H7 (cell line): Measurements from ENCODE around the gene COMP. TPM values are rescaled to one million over a fixed set of nuclear protein-coding genes. Genes with fewer than 3 reads are reported as not detected.
"Not testable (repeated sequence)": the region's sequence is repeated elsewhere in the genome, so short reads cannot be mapped to it uniquely, and the experiment has no call there.

Source experiments
- DNase-seq: peaks from one replicate; pipeline ENCODE4 v3.0.0; 2012
- H3K27me3 ChIP-seq: 2 replicates; pipeline ENCODE4 v1.6.0; 2011; ENCODE audit warnings: mild to moderate bottlenecking, low read length; ENCODE audit not compliant: control insufficient read depth, insufficient read depth
- H3K36me3 ChIP-seq: replicated peaks from 2 replicates; pipeline ENCODE4 v1.5.1; 2011; ENCODE audit warnings: low read length; ENCODE audit not compliant: control insufficient read depth, insufficient read depth
- H3K4me3 ChIP-seq: 2 replicates; pipeline ENCODE4 v1.5.1; 2011; ENCODE audit warnings: low read depth, mild to moderate bottlenecking, control low read depth, low read length, moderate library complexity; ENCODE audit not compliant: insufficient read depth
- total RNA-seq: library from RNA; depleted of rRNA; stranded (reverse); fragments of >200 nt; shearing (Covaris generic); gene quantifications from 2 replicates; pipeline ENCODE4 v1.2.3, GENCODE V29; 2014

COMP gene
- total RNA-seq, 1 experiment from 2014 or later = not detected

- no peak for DNase-seq
- no peak overlapping the region for H3K4me3 ChIP-seq
- no peaks in the 10 kb centered on the region for H3K36me3 ChIP-seq
- no peaks in the 10 kb centered on the region for H3K27me3 ChIP-seq
Observed at GRCh38 chr19:18815673-18816072, 24.6 kb upstream of the COMP start.

DNA sequence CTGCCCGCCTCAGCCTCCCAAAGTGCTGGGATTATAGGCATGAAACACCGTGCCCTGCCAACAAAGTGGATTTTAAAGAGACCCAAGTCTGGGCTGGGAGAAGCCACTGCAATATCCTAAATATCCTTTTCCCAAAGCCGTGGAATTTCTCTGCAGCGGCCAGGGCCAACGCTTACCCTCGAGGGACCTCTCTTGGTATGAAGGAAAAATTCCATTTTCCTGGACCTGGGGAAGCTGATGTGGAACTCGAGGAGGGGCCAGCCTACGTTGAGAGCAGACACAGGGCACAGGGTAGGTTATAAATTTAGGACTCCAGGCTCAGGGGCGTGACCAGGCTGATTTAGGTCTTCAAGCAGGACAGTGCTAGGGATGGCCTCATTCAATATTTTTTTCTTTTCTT, 23.0 kb upstream of the COMP start:
- DNase-seq = no peak
- Histone ChIP-seq H3K36me3 (no peaks in the 10 kb centered on the region), H3K4me3 (no peak overlapping the region), H3K27me3 (peaks cover 1% of the 10 kb centered on the region; the same call in 1 of the 2 replicates)

DNA sequence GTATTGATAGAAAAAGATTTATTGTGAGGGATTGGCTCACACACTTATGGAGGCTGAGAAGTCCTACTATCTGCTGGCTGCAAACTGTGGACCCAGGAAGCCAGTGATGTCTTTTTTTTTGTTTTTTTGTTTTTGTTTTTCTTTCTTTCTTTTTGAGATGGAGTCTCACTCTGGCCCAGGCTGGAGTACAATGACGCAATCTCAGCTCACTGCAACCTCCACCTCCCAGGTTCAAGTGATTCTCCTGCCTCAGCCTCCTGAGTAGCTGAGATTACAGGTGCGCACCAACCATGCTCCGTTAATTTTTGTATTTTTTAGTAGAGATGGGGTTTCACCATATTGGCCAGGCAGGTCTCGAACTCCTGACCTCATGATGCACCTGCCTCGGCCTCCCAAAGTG, 20.5 kb upstream of the COMP start:
- not testable (repeated sequence) for DNase-seq, H3K27me3 ChIP-seq

GRCh38 chr19:18809149-18809868, 18.2 kb upstream of the COMP start:
- no peak overlapping the region for H3K4me3 ChIP-seq
- peaks cover 2% of the 10 kb centered on the region; the same call in 1 of the 2 replicates for H3K27me3 ChIP-seq
- DNase-seq = peak; percentile 9
- H3K36me3 ChIP-seq = no peaks in the 10 kb centered on the region

More for the DNA sequence above, 20.5 kb upstream of the COMP start:
- not testable (repeated sequence) for H3K4me3 ChIP-seq, H3K36me3 ChIP-seq

DNA sequence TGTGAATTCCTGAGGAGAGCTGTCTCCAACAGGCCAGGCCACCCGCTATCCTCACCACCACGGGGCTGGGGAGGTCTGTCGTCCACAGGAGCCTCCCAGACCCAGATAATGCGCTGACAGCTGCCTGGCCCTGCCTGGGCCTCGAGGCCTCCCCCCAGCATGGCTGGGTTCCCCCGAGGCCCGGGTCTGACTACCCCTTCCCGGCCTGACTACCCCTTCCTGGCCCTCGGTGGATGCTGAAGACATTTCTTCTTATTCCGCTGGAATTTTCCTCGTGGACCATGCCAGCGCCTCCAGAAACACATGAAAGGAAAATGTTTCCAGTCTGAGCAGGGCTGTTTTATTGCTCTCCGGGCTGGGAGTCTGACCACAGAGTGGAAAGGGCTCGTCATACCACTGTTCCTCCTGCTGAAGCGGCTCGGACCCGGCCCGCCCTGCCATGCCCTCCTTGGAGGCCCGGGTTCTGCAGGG, 16.8 kb upstream of the COMP start:
- H3K4me3 ChIP-seq = no peak overlapping the region
- H3K27me3 ChIP-seq = peaks cover 2% of the 10 kb centered on the region; the same call in 1 of the 2 replicates
- peak; percentile 27 for DNase-seq
- no peaks in the 10 kb centered on the region for H3K36me3 ChIP-seq

DNA sequence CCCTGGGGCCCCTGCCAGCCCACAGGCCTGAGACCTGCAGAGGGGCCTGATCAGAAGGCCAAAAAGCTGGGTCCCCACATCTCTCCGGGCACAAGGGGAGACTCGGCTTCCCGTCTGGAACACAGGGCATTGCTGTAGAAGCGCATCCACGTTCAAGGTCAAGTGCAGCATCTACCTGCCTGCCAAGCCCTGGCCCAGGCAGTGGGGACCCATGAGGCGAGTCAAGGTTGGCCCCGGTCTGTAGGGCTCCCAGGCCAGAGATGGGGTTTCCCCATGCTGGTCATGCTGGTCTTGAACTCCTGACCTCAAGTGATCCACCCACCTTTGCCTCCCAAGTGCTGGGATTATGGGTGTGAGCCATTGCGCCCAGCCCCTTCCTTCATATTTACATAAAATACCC, 13.5 kb upstream of the COMP start:
- no peak for DNase-seq
- H3K27me3 ChIP-seq = peaks cover 14% of the 10 kb centered on the region
- no peak overlapping the region for H3K4me3 ChIP-seq
- no peaks in the 10 kb centered on the region for H3K36me3 ChIP-seq

DNA sequence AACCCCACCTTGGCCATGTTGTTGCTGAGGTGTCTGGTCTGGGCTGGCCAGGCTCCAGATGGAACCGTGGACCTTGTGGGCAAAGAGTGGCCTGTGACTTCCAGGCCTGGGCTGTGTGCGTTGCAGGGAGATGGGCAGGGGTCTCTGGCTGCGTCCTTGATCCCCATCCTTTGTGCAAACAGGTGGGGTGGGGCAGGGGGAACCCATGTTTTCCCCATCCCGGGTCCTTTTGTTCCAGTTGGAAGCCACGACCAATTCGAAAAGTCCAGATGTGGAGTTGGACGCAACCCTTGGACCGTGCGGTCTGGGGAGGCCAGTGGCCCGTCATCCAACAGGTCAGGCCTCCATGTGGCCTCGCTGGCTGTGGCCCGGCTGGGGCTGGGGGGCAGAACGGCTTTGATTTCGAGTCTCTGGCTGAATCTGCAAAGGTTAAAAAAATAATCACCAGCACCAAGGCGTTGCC, 13.1 kb upstream of the COMP start:
- DNase-seq = peak; percentile 26
- H3K36me3 ChIP-seq = no peaks in the 10 kb centered on the region

GRCh38 chr19:18803550-18804138, 12.5 kb upstream of the COMP start:
- Histone ChIP-seq H3K27me3 (peaks cover 17% of the 10 kb centered on the region; the same call in 1 of the 2 replicates), H3K36me3 (no peaks in the 10 kb centered on the region), H3K4me3 (no peak overlapping the region)
- DNase-seq = no peak

More for the DNA sequence above, 13.1 kb upstream of the COMP start:
- H3K4me3 ChIP-seq = no peak overlapping the region
- H3K27me3 ChIP-seq = peaks cover 14% of the 10 kb centered on the region

DNA sequence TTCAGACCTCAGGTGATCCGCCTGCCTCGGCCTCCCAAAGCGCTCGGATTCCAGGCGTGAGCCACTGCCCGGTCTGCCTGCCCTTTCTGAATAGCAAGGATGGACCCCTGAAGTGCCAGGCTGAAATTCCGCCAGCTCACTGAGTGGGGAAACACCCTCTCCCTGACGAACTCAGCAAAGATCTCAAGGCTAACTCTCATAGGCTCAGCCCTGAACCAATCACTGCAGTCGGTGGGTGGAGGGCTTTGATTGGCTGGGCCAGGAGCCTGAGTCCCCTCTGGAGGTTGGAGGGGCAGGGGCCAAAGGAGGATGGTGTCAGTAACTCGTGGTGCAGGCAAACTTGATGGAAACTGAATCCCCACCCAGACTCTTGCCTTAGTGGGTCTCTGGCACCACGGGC, 11.2 kb upstream of the COMP start:
- Histone ChIP-seq H3K4me3 (no peak overlapping the region), H3K27me3 (peaks cover 21% of the 10 kb centered on the region; the same call in 1 of the 2 replicates), H3K36me3 (no peaks in the 10 kb centered on the region)
- DNase-seq = peak; percentile 94

DNA sequence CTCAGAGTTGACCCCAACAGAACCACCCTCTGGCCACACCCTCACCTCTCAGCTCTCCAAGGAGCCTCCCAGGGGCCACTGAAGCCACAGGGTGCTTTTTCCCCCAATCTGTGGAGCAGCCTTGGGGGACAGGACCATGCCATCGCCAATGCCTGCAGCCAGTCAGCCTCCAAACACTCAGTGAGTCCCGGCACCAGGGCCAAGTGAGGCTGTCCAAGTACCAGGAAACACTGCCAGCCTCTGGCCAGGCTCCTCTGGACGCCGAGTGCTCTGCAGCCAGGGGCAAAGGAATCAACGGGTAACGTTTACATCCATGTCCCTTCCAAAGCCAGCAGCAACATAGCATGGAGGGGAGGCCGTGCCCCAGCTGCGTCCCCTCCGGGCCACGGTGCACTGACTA, 9.5 kb upstream of the COMP start:
- Histone ChIP-seq H3K36me3 (no peaks in the 10 kb centered on the region), H3K4me3 (no peak overlapping the region), H3K27me3 (peaks cover 29% of the 10 kb centered on the region)
- peak; percentile 41 for DNase-seq

DNA sequence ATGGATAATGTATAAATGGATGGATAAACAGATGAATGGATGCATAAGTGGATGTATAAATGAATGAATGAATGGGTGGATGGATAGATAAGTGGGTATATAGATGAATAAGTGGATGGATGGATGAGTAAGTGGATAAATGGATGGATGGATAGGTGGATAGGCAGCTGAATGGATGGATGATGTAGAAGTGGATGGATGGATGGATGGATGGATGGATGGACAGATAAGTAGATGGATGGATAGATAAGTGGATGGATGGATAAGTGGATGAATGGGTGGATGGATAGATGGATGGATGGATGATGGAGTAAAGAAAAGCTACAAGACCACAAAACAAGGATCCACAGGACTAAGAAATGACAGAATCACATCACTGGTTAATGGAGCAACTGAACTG, 9.0 kb upstream of the COMP start:
- no peak for DNase-seq
- H3K4me3 ChIP-seq = no peak overlapping the region
- H3K27me3 ChIP-seq = peaks cover 29% of the 10 kb centered on the region
- H3K36me3 ChIP-seq = no peaks in the 10 kb centered on the region

GRCh38 chr19:18799389-18799970, 8.4 kb upstream of the COMP start:
- H3K4me3 ChIP-seq = no peak overlapping the region
- no peaks in the 10 kb centered on the region for H3K36me3 ChIP-seq
- H3K27me3 ChIP-seq = peaks cover 33% of the 10 kb centered on the region
- no peak for DNase-seq

DNA sequence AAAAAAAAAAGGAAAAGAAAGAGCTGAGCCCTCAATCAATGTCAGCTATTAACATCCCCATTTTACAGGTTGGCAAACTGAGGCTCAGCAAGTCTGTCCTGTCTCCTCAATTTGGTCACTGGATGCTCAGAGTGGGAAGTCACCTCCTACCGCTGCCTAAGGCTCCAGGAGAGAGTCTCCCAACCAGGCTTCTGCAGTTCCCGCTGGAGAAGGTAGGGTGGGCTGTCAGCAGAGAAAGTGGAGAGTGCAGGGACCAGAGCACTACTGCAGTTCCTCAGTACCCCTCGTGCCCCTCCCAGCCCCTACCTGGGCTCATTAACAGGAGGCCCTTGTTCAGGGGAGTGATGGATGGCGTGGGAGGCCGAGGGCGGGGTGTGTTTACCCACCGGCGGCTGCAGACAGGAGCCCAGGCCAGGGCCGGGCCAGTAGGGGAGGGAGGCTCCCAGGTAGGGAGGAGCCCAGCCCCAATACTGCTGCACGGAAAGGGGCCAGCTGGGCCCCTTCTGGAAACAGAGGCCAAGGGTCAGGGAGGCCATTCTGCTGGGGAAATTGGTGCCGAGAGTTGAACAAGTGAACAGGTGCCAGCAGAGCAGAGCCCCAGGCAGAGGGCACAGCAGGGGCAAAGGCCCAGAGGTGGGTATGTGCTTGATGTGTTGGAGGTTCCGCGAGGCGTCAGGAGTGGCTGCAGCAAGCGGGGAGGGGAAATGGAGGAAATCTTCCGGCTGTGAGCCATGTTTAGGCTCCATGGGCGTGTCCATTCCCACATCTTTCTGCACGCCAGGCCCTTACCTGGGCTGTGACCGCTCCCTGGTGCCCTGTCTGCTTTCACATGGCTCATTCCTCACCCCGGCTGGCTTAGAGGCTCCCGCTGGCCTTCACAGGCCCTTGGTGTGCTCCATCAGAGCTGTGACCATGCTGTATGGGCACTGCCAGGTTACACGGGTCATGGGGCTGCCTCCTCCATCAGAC, 7.6 kb upstream of the COMP start:
- DNase-seq = peak; percentile 83
- Histone ChIP-seq H3K27me3 (peaks cover 38% of the 10 kb centered on the region), H3K36me3 (no peaks in the 10 kb centered on the region), H3K4me3 (no peak overlapping the region)

DNA sequence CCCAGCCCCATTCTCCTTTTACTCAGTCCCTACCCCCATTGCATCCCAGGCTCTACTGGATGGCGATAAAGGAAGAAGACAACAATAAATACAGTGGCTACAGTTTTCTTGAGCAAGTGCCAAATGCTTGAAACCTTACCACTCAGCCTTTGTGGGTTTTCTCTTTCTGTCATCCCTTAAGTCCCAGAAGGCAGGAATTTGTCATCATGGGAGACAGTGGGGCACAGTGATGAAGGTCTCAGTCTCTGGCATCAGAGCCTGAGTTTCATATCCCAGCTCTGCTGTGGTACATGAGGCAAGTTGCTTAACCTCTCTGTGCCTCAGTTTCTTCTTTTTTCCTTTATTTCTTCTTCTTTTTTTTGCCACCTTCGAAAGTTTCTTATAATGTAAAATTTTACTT, 5.1 kb upstream of the COMP start:
- H3K27me3 ChIP-seq = peaks cover 63% of the 10 kb centered on the region

More for the DNA sequence above, 5.1 kb upstream of the COMP start:
- no peaks in the 10 kb centered on the region for H3K36me3 ChIP-seq
- no peak overlapping the region for H3K4me3 ChIP-seq
- DNase-seq = no peak
